ENCODE measurements around the gene ADRB2.
A peak's percentile ranks its signal among the peaks of the same experiment; 100 is the strongest.

ADRB2 gene

GRCh38 chr5:148805326-148806290 lies 20.8 kb upstream of the ADRB2 start:
- peak; percentile 57 for DNase-seq

GRCh38 chr5:148806520-148806931 lies 19.9 kb upstream of the ADRB2 start:
- no peak for DNase-seq

- no peak for DNase-seq
Observed at GRCh38 chr5:148807851-148808250, 18.6 kb upstream of the ADRB2 start.

GRCh38 chr5:148808864-148809642 lies 17.4 kb upstream of the ADRB2 start:
- no peak for DNase-seq

GRCh38 chr5:148809781-148810524 lies 16.5 kb upstream of the ADRB2 start:
- DNase-seq = no peak

GRCh38 chr5:148810823-148811222 lies 15.6 kb upstream of the ADRB2 start:
- no peak for DNase-seq

DNA sequence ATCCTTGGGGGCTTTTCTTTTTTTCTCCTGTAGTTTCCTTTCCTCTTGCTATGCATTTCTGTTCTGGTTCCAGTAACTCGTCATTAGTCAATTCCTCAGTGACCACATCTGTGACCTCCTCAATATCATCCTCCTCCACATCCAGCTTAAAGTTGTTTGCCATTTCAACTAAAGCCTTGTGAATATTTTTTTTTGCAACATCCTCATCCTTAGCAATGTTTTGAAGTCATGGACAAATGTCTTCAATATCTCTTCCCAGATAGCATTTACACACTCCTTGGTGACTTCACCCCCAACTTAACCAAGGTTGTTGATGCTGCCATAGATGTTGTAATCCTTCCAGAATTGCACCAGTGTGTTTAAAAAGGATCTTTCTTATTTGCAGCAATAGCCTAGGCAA lies 14.7 kb upstream of the ADRB2 start:
- no peak for DNase-seq

GRCh38 chr5:148815086-148815485 lies 11.3 kb upstream of the ADRB2 start:
- no peak for DNase-seq

DNA sequence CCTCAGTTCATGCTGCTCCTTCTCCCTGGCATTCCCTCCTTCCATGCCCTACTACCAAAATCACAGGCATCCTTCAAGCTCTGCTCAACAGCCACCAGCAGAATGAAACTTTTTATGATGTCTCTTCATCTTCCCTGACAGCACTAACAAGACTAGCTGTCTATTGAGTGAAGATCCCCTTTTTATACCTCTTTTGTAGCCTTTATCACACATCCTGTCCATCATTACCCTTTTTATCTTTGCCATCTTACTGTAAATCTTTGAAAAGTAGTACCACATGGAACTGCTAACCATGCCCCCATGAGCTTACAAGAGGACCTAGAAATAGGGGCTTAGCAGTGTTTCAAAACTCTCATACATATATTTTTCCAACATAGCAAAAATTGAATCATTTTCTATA lies 10.8 kb upstream of the ADRB2 start:
- DNase-seq = no peak

DNA sequence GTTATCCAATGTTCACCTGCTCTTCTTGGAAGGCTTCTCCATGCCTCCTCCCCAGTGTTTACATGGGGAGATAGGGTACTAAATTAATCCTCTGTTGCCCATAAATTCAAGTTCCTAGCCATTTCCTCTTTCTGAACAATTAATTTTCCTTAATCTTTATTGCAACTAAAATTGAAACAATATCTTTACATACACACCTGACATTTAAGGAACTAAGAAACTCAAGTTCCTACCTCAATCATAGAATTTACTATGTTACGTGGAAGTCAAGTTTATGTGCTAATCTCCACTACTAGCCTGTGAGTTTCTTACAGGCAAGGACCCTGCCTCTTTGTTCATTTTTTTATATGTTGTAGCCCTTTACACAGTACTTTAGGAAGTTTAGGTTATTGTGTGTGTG lies 10.1 kb upstream of the ADRB2 start:
- no peak for DNase-seq

- no peak for DNase-seq
Observed at GRCh38 chr5:148816782-148817181, 9.6 kb upstream of the ADRB2 start.

- DNase-seq = no peak
Observed at GRCh38 chr5:148817606-148818005, 8.8 kb upstream of the ADRB2 start.

DNA sequence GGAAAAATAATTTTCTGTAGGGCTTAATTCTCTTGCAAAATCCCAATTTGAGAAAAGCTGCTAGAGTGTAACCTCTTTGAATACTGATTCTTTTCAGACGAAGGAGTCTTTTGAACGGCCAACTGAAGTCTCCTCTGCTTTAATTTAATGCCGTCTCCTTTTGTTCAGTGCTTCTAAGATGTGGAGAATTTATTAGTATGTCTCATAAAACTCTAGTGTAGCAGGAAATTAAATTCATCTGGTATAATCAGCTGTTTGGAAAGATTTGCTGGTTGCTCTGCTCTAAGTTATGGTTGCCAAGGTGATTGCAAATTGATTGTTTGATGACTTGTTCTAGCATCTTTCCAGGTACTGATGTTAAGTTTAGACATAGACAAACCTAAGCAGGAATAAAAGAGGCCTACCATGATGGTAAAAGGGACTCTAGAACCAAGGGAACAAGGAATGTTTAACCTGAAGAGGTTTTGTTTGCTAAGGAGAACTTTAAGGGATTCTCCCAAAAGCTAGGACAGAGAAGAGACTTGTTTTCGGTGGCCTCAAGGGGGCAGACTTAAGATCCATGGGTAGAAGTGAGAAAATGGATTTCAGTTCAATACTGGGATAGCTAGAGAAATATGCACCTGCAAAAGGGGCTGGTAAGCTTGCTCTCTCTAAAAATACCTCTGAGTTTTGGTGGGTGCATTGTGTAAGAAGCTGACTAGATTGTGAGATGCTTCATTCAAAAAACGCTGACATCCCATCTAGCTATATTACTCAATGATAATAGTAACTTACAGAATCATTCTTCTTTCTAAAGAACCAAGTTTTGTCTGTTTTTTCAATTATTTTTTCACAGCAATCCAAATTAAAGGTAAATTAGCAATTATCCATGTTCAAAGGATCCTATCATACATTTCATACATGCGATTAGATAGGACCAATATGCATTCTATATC lies 5.7 kb upstream of the ADRB2 start:
- no peak for DNase-seq

DNA sequence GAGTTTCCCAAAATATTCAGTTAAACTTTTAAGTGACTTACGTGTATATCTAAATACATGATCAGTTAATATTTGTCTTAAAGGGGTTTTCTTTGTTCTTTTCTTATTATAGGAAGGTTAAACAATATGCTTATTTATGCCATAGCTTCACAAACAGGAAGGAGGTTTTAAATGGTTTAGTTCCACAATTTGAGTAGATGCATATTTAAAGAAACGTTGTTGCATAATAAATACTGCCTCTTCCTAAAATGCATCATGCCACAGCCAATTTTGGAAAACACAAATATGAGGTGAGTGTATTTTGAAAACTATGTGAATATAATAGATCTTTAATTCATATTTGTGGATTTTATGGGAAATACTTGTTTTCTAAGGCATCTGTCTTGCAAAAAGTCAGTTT lies 2.5 kb upstream of the ADRB2 start:
- DNase-seq = no peak

DNA sequence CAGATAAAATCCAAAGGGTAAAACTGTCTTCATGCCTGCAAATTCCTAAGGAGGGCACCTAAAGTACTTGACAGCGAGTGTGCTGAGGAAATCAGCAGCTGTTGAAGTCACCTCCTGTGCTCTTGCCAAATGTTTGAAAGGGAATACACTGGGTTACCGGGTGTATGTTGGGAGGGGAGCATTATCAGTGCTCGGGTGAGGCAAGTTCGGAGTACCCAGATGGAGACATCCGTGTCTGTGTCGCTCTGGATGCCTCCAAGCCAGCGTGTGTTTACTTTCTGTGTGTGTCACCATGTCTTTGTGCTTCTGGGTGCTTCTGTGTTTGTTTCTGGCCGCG lies 727 bp upstream of the ADRB2 start:
- no peak for DNase-seq

DNA sequence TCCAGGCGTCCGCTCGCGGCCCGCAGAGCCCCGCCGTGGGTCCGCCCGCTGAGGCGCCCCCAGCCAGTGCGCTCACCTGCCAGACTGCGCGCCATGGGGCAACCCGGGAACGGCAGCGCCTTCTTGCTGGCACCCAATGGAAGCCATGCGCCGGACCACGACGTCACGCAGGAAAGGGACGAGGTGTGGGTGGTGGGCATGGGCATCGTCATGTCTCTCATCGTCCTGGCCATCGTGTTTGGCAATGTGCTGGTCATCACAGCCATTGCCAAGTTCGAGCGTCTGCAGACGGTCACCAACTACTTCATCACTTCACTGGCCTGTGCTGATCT lies 294 bp downstream of the ADRB2 start:
- DNase-seq = no peak

- DNase-seq = no peak
Observed at GRCh38 chr5:148827723-148828122, 1.3 kb downstream of the ADRB2 start.

GRCh38 chr5:148828511-148829247 lies 2.3 kb downstream of the ADRB2 start:
- DNase-seq = no peak

- no peak for DNase-seq
Observed at GRCh38 chr5:148829248-148829594, 2.8 kb downstream of the ADRB2 start.

DNA sequence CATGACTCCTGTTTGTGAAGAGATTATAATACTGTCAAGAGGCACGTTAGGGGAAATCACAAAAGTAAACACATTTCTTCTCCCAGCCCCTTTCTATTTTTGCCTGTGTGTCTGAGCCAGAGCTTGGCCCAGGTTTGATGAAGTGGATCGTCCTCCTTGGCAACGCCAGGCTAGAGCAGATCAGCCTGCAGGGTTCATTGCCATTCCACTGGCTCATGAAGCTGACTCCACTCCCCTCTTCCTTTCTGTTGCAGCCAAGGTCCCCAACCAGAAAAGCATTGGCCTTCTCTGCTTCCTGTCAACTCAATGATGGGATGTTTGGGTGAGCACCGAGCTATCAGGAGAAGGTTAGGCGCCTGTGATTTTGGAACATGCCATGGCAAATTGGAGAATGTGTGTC lies 3.3 kb downstream of the ADRB2 start:
- no peak for DNase-seq

DNA sequence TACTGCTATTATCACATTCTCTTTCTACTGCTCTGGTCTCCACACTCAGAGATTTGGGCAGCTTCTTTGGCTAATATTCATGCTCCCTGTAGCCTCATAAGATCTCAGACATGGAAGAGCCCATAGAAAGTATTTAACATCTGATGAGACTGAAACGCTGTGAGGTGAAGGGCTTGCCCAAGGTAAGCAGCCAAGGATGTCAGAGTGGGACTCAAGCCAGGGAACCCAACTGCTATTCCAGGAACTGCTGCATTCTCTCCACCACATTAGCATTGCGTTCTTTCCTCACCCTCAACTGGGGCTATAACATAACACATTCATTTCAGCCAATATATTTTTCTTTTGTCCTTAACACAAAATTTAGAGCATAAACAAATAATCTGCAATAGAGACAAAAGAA lies 3.8 kb downstream of the ADRB2 start:
- no peak for DNase-seq

Data from stimulated activated CD8-positive, alpha-beta memory T cell treated with anti-CD3 and anti-CD28 coated beads, Interleukin-4, amount 100 ng/mL, for 48 hours (primary cell).